ENCODE measurements around the gene PILRB. TPM values are rescaled to one million over a fixed set of nuclear protein-coding genes. Genes with fewer than 3 reads are reported as not detected.

The PILRB gene
- polyA plus RNA-seq, 1 donor from 2014 or later, result 222 TPM

DNA sequence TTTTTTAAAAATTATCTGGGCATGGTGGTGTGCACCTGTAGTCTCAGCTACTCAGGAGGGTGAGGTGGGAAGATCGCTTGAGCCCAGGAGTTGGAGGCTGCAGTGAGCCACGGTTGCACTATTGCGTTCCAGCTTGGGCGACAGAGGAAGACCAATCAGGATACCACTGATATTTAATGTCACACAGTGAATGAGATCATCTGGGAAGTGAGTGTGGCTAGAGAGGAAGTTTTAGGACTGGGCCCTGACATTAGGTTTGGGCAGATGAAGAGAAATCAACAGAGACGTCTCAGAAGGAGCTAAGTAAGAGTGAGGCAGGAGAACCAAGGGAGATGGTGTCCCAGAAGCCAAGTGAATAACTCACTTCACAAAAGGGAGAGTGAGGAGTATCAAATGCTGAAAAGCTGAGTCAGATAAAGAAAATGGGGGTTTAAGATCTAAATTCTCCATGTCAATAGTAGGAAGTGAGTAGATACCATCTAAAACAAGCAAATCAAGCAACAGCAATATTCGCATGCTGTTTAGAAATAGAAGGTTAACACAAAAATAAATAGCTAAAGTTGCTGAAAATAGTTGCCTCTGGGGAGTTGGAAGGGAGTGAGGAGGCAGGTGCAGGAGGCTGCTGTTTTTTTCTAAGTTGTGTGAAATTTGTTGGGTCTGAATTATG lies 26.8 kb downstream of the PILRB start:
- Histone ChIP-seq H3K27ac (ENCODE audit: low read length) (no peak overlapping the region), H3K9ac (ENCODE audit: low read length) (no peak overlapping the region), H3K79me2 (replicated peaks; ENCODE audit: insufficient read depth, low read length) (no peaks in the 10 kb centered on the region), H2AFZ (ENCODE audit: low read depth, low read length) (no peak overlapping the region), H3K4me3 (ENCODE audit: low read length) (no peak overlapping the region), H4K20me1 (ENCODE audit: insufficient read depth) (no peaks in the 10 kb centered on the region), H3K36me3 (ENCODE audit: insufficient read depth, low read length) (no peaks in the 10 kb centered on the region), H3K9me3 (ENCODE audit: low read length) (no peaks in the 10 kb centered on the region), H3K27me3 (ENCODE audit: insufficient read depth, low read depth, low read length) (no peaks in the 10 kb centered on the region), H3K4me2 (ENCODE audit: low read length) (no peak overlapping the region), H3F3A (ENCODE audit: insufficient read depth, low read length, poor library complexity, severe bottlenecking) (no peaks in the 10 kb centered on the region), H3K9me2 (ENCODE audit: insufficient read depth, low read length) (no peaks in the 10 kb centered on the region)
- TF ChIP-seq EZH2 (IDR thresholded peaks at IDR 0.05; ENCODE audit: borderline replicate concordance, insufficient read depth, low read length, poor library complexity, severe bottlenecking), result no peak

DNA sequence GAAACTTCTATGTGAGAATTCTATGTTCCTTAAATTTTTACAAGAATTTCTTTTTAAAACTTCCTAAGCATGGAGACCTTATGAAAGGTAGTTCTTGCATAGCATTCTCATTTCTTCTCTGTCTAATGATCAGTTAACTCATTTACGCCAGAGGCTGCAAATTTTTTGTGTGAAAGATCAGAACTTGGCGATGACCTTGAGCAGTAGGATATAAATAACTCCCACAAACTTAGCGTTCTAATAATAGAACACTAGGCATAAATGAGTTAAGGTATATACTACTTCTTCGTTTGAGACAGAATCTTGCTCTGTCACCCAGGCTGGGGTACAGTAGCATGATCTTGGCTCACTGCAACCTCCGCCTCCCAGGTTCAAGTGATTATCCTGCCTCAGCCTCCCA lies 29.0 kb downstream of the PILRB start:
- Histone ChIP-seq H3K36me3 (ENCODE audit: insufficient read depth, low read length) (no peaks in the 10 kb centered on the region), H3F3A (ENCODE audit: insufficient read depth, low read length, poor library complexity, severe bottlenecking) (no peaks in the 10 kb centered on the region), H3K9me2 (ENCODE audit: insufficient read depth, low read length) (no peaks in the 10 kb centered on the region), H3K9ac (ENCODE audit: low read length) (no peak overlapping the region), H2AFZ (ENCODE audit: low read depth, low read length) (no peak overlapping the region), H4K20me1 (ENCODE audit: insufficient read depth) (no peaks in the 10 kb centered on the region), H3K27ac (ENCODE audit: low read length) (no peak overlapping the region), H3K27me3 (ENCODE audit: insufficient read depth, low read depth, low read length) (no peaks in the 10 kb centered on the region), H3K79me2 (replicated peaks; ENCODE audit: insufficient read depth, low read length) (no peaks in the 10 kb centered on the region), H3K4me3 (ENCODE audit: low read length) (no peak overlapping the region), H3K4me2 (ENCODE audit: low read length) (no peak overlapping the region), H3K9me3 (ENCODE audit: low read length) (no peaks in the 10 kb centered on the region)
- TF ChIP-seq TAF1 (IDR thresholded peaks at IDR 0.05; ENCODE audit: low read depth) (no peak), EP300 (conservative IDR thresholded peaks at IDR 0.05; ENCODE audit: poor library complexity, severe bottlenecking) (no peak), POLR2AphosphoS5 (IDR thresholded peaks at IDR 0.05) (no peak), MXI1 (conservative IDR thresholded peaks at IDR 0.05; ENCODE audit: poor library complexity, severe bottlenecking) (no peak), RAD21 (conservative IDR thresholded peaks at IDR 0.05) (no peak), EZH2 (IDR thresholded peaks at IDR 0.05; ENCODE audit: borderline replicate concordance, insufficient read depth, low read length, poor library complexity, severe bottlenecking) (no peak), SMC3 (conservative IDR thresholded peaks at IDR 0.05; ENCODE audit: poor library complexity) (no peak)
- TF ChIP-seq, protein P1, sequence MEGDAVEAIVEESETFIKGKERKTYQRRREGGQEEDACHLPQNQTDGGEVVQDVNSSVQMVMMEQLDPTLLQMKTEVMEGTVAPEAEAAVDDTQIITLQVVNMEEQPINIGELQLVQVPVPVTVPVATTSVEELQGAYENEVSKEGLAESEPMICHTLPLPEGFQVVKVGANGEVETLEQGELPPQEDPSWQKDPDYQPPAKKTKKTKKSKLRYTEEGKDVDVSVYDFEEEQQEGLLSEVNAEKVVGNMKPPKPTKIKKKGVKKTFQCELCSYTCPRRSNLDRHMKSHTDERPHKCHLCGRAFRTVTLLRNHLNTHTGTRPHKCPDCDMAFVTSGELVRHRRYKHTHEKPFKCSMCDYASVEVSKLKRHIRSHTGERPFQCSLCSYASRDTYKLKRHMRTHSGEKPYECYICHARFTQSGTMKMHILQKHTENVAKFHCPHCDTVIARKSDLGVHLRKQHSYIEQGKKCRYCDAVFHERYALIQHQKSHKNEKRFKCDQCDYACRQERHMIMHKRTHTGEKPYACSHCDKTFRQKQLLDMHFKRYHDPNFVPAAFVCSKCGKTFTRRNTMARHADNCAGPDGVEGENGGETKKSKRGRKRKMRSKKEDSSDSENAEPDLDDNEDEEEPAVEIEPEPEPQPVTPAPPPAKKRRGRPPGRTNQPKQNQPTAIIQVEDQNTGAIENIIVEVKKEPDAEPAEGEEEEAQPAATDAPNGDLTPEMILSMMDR (IDR thresholded peaks at IDR 0.05; ENCODE audit: poor library complexity, severe bottlenecking), result no peak
- TF ChIP-seq, protein P2, sequence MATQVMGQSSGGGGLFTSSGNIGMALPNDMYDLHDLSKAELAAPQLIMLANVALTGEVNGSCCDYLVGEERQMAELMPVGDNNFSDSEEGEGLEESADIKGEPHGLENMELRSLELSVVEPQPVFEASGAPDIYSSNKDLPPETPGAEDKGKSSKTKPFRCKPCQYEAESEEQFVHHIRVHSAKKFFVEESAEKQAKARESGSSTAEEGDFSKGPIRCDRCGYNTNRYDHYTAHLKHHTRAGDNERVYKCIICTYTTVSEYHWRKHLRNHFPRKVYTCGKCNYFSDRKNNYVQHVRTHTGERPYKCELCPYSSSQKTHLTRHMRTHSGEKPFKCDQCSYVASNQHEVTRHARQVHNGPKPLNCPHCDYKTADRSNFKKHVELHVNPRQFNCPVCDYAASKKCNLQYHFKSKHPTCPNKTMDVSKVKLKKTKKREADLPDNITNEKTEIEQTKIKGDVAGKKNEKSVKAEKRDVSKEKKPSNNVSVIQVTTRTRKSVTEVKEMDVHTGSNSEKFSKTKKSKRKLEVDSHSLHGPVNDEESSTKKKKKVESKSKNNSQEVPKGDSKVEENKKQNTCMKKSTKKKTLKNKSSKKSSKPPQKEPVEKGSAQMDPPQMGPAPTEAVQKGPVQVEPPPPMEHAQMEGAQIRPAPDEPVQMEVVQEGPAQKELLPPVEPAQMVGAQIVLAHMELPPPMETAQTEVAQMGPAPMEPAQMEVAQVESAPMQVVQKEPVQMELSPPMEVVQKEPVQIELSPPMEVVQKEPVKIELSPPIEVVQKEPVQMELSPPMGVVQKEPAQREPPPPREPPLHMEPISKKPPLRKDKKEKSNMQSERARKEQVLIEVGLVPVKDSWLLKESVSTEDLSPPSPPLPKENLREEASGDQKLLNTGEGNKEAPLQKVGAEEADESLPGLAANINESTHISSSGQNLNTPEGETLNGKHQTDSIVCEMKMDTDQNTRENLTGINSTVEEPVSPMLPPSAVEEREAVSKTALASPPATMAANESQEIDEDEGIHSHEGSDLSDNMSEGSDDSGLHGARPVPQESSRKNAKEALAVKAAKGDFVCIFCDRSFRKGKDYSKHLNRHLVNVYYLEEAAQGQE (IDR thresholded peaks at IDR 0.05; ENCODE audit: borderline replicate concordance), result no peak

Data from neural cell (in vitro differentiated cells).